Measurements from ENCODE around the gene PNKP. TPM values are rescaled to one million over a fixed set of nuclear protein-coding genes. Genes with fewer than 3 reads are reported as not detected.

Gene PNKP
- polyA plus RNA-seq, 1 donor from 2014 or later: 56.3 TPM

DNA sequence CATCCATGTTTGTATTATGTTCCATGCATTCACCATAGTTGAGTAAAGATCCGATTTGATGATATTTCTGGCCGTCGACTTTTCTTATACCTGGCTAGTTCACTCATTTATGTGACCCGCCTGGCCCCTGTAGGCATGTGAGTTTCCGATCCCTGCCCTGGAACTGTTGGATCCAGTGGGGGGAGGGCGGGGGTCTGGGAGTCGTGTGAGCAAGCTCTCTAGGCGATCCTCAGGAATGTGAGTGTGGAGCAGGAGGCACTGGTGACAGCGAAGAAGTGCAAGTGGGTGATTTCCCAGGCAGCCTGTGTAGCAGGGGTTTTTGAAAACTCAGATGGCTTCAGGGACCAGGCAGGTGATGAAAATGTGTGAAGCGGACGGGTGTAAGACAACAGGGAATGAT, 27.1 kb downstream of the PNKP start:
- H3K4me1 Mint-ChIP-seq: peaks cover 16 to 21% (median 19%) of the 10 kb centered on the region in 3 donors
- peak overlapping the region in 1 of 4 donors; percentile 60 for H3K4me3 Mint-ChIP-seq
- no peaks in the 10 kb centered on the region for H3K9me3 Mint-ChIP-seq

DNA sequence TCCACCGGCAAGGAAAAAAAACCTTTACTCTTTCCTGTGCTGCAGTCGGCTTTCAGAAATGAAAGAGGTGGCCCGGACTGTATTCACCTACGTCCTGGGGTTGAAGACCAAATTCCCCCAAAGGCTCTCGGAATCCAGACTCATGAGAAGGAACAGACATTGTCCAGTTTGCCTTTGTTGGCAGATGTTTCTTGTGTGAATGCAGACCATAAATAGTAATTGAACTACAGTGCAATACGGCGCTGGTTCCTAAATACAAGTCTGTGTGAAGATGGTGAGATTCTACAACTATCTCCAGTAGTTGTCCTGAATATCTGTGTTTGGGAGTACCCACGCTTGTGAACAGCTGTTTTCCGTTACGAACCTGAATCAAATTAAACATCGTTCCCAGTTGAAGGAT, 27.7 kb downstream of the PNKP start:
- H3K36me3 Mint-ChIP-seq: peaks cover 13% of the 10 kb centered on the region
- peak overlapping the region in 1 of 3 donors; percentile 81 for H3K27ac Mint-ChIP-seq
- no peak overlapping the region for H3K4me3 Mint-ChIP-seq
- peaks cover 12 to 17% (median 13%) of the 10 kb centered on the region in 3 donors for H3K4me1 Mint-ChIP-seq
- H3K27me3 Mint-ChIP-seq: no peaks in the 10 kb centered on the region
- H3K9me3 Mint-ChIP-seq: no peaks in the 10 kb centered on the region

More for the DNA sequence above, 27.1 kb downstream of the PNKP start:
- Mint-ChIP-seq H3K27me3 (no peaks in the 10 kb centered on the region), H3K36me3 (peaks cover 13% of the 10 kb centered on the region), H3K27ac (no peak overlapping the region)

- Mint-ChIP-seq H3K9me3 (no peaks in the 10 kb centered on the region), H3K36me3 (peaks cover 13% of the 10 kb centered on the region), H3K27ac (peak overlapping the region in 1 of 3 donors; percentile 20), H3K4me3 (no peak overlapping the region), H3K4me1 (peaks cover 7 to 12% (median 11%) of the 10 kb centered on the region in 3 donors), H3K27me3 (no peaks in the 10 kb centered on the region)
Measured at GRCh38 chr19:49838885-49839588, 28.3 kb downstream of the PNKP start.

GRCh38 chr19:49837425-49837824, 30.0 kb downstream of the PNKP start:
- no peak overlapping the region for H3K4me3 Mint-ChIP-seq
- H3K27me3 Mint-ChIP-seq: no peaks in the 10 kb centered on the region
- no peaks in the 10 kb centered on the region for H3K9me3 Mint-ChIP-seq
- peaks cover 0 to 5% (median 4%) of the 10 kb centered on the region in 3 donors for H3K4me1 Mint-ChIP-seq
- peak overlapping the region in 1 of 3 donors; percentile 56 for H3K27ac Mint-ChIP-seq
- peaks cover 15% of the 10 kb centered on the region for H3K36me3 Mint-ChIP-seq

DNA sequence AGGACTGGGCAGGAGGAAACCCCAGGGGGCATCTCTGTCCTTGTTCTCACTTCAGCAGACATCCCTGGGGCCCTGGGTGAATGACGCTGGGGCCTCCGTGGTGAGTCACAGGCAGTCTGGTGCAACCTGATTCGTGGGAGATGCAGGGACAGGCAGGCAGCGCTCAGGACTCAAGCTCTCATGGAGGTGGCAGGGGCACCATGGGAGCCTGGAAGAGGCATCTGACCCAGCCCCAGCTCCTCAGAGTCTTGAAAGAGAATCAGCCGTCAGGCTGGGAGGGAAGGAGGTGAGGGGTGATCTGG, 30.4 kb downstream of the PNKP start:
- Mint-ChIP-seq H3K4me3 (peak overlapping the region in 1 of 4 donors; percentile 54), H3K9me3 (no peaks in the 10 kb centered on the region), H3K4me1 (peaks cover 0 to 4% (median 2%) of the 10 kb centered on the region in 3 donors), H3K27ac (peak overlapping the region in 1 of 3 donors; percentile 56), H3K36me3 (peaks cover 15% of the 10 kb centered on the region), H3K27me3 (no peaks in the 10 kb centered on the region)

DNA sequence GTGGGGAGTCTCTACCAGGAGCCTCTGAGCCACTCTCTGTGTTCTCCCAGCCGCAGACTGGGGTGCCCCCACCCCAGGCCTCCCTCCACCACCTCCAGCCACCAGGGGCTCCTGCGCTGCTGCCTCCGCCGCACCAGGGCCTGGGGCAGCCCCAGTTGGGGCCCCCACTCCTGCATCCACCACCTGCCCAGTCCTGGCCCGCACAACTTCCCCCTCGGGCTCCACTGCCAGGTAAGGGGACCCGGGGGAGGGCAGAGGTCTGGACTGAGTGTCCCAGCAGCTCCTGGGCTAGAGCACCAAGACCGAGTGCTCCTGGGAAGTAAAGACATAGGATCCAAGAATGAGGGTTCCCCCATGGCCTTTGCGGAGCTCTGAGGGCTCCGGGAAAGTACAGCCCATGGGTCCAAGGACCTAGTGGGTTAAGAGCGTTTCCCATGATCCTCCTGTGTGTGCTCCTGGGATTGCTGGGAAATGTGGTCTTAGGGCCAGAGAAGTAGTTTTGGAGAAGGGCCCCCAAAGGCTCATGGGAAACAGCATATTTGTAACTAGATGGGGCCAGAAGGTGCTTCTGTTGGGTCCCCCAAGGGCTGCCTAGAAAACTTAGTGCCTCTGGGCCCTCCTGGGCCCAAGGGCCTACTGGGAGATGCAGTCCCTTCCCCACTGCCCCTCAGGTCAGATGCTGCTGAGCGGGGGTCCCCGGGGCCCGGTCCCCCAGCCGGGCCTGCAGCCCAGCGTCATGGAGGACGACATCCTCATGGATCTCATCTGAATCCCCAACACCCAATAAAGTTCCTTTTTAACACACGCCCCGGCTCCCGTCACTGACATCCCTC, 31.0 kb downstream of the PNKP start:
- Mint-ChIP-seq H3K27me3 (no peaks in the 10 kb centered on the region), H3K4me1 (peaks cover 0 to 4% (median 0%) of the 10 kb centered on the region in 3 donors), H3K4me3 (no peak overlapping the region), H3K9me3 (no peaks in the 10 kb centered on the region), H3K36me3 (peaks cover 15% of the 10 kb centered on the region), H3K27ac (peak overlapping the region in 1 of 3 donors; percentile 62)

- no peaks in the 10 kb centered on the region for H3K9me3 Mint-ChIP-seq
- peak overlapping the region in 1 of 3 donors; percentile 62 for H3K27ac Mint-ChIP-seq
- no peaks in the 10 kb centered on the region for H3K27me3 Mint-ChIP-seq
- H3K36me3 Mint-ChIP-seq: peaks cover 13% of the 10 kb centered on the region
- no peak overlapping the region for H3K4me3 Mint-ChIP-seq
- peaks cover 0 to 2% (median 0%) of the 10 kb centered on the region in 3 donors for H3K4me1 Mint-ChIP-seq
Measured at GRCh38 chr19:49835562-49835961, 31.8 kb downstream of the PNKP start.

DNA sequence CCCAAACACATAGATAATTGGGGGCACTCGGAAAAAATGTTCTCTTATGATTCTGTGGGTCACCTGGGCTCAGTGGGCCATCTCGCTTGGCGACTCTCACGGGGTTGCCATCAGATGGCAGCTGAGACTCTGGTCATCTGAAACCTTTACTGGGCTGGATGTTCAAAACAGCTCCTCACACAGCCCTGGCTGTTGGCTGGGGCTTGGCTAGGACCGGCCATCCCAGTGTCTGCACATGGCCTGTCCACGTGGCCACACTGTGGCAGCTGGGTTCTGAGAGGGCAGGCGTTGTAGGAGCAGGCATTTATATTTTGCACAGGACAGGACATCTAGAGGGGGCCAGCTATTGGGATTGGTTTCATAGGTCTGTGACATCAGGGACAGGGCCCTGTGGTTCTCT, 33.8 kb downstream of the PNKP start:
- Mint-ChIP-seq H3K9me3 (no peaks in the 10 kb centered on the region), H3K36me3 (peaks cover 6% of the 10 kb centered on the region), H3K4me1 (no peaks in the 10 kb centered on the region), H3K4me3 (no peak overlapping the region), H3K27me3 (no peaks in the 10 kb centered on the region), H3K27ac (no peak overlapping the region)

- Mint-ChIP-seq H3K27me3 (no peaks in the 10 kb centered on the region), H3K4me3 (peak overlapping the region in 2 of 4 donors; percentile 73 to 76), H3K4me1 (no peaks in the 10 kb centered on the region), H3K27ac (no peak overlapping the region), H3K36me3 (peaks cover 1% of the 10 kb centered on the region), H3K9me3 (no peaks in the 10 kb centered on the region)
Measured at GRCh38 chr19:49832556-49832955, 34.8 kb downstream of the PNKP start.

GRCh38 chr19:49831592-49831991, 35.8 kb downstream of the PNKP start:
- no peak overlapping the region for H3K27ac Mint-ChIP-seq
- peaks cover under 1 to 2% (median 2%) of the 10 kb centered on the region in 3 donors for H3K4me1 Mint-ChIP-seq
- no peaks in the 10 kb centered on the region for H3K27me3 Mint-ChIP-seq

GRCh38 chr19:49830766-49831165, 36.6 kb downstream of the PNKP start:
- no peaks in the 10 kb centered on the region for H3K9me3 Mint-ChIP-seq

More at GRCh38 chr19:49831592-49831991, 35.8 kb downstream of the PNKP start:
- Mint-ChIP-seq H3K9me3 (no peaks in the 10 kb centered on the region), H3K4me3 (no peak overlapping the region), H3K36me3 (peaks cover 1% of the 10 kb centered on the region)

DNA sequence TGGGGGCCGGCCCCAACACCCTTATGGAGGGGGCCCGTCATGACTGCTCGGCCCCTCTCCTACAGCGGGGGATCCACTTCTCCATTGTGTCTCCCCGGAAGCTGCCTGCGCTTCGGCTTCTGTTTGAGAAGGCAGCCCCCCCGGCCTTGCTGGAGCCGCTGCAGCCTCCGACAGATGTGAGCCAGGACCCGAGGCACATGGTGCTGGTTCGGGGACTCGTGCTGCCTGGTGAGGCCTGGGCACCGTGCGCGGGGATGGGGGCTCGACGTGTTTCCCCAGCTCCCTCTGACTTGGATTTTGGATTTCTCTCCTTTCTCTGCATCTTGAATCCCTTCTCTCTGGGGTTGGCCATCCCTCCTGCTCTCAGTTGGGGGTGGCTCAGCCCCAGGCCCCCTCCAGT, 37.7 kb downstream of the PNKP start:
- Mint-ChIP-seq H3K27me3 (no peaks in the 10 kb centered on the region), H3K9me3 (no peaks in the 10 kb centered on the region), H3K36me3 (peaks cover 1% of the 10 kb centered on the region), H3K27ac (no peak overlapping the region), H3K4me3 (no peak overlapping the region), H3K4me1 (peaks cover 2 to 5% (median 4%) of the 10 kb centered on the region in 3 donors)

More at GRCh38 chr19:49830766-49831165, 36.6 kb downstream of the PNKP start:
- Mint-ChIP-seq H3K27ac (no peak overlapping the region), H3K4me3 (no peak overlapping the region), H3K4me1 (peaks cover 2 to 5% (median 4%) of the 10 kb centered on the region in 3 donors), H3K36me3 (peaks cover 1% of the 10 kb centered on the region), H3K27me3 (no peaks in the 10 kb centered on the region)

- H3K4me3 Mint-ChIP-seq: no peak overlapping the region
- no peak overlapping the region for H3K27ac Mint-ChIP-seq
- H3K9me3 Mint-ChIP-seq: no peaks in the 10 kb centered on the region
- H3K36me3 Mint-ChIP-seq: peaks cover 1% of the 10 kb centered on the region
- H3K27me3 Mint-ChIP-seq: no peaks in the 10 kb centered on the region
- peaks cover 4 to 5% (median 5%) of the 10 kb centered on the region in 3 donors for H3K4me1 Mint-ChIP-seq
Measured at GRCh38 chr19:49829200-49829599, 38.2 kb downstream of the PNKP start.

- H3K9me3 Mint-ChIP-seq: no peaks in the 10 kb centered on the region
- H3K4me3 Mint-ChIP-seq: no peak overlapping the region
- H3K27me3 Mint-ChIP-seq: no peaks in the 10 kb centered on the region
- no peaks in the 10 kb centered on the region for H3K36me3 Mint-ChIP-seq
- H3K27ac Mint-ChIP-seq: no peak overlapping the region
- H3K4me1 Mint-ChIP-seq: peaks cover 14 to 18% (median 15%) of the 10 kb centered on the region in 3 donors
Measured at GRCh38 chr19:49827034-49827433, 40.3 kb downstream of the PNKP start.

DNA sequence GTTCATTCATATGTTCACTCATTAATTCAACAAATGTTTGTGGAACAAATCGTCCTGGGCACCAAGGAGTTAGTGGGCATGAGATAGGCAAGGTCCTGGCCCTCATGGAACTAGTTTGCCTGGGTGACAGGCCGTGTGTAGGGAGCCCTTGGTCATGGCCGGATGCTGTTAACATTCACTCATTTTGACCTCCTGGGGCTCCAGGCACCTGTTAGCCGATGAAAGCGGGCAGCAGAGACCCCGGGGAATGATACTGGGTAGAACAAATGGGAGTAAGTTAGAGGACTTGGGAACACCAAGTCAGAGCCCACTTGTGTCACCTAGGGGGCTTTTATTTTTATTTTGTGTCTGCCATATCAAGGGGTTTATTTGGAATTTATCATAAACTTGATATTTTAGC, 42.7 kb downstream of the PNKP start:
- Mint-ChIP-seq H3K4me3 (no peak overlapping the region), H3K36me3 (peaks cover 5% of the 10 kb centered on the region), H3K27me3 (no peaks in the 10 kb centered on the region), H3K4me1 (peaks cover 15 to 24% (median 17%) of the 10 kb centered on the region in 3 donors), H3K27ac (no peak overlapping the region), H3K9me3 (no peaks in the 10 kb centered on the region)
